Measurements from ENCODE around the gene ACBD4.

ACBD4 gene

GRCh38 chr17:45156242-45156641 lies 20.8 kb downstream of the ACBD4 start:
- TF ChIP-seq EZH2phosphoT487 (IDR thresholded peaks at IDR 0.05; ENCODE audit: borderline replicate concordance) (no peak), CTCF (conservative IDR thresholded peaks at IDR 0.05; ENCODE audit: low read length) (no peak)
- Histone ChIP-seq H3K9me3 (ENCODE audit: insufficient read depth, low read depth, low read length) (no peaks in the 10 kb centered on the region), H3K36me3 (ENCODE audit: insufficient read depth, low read length) (no peaks in the 10 kb centered on the region), H3K4me2 (ENCODE audit: low read depth, low read length, poor library complexity, severe bottlenecking) (no peak overlapping the region), H3K79me2 (ENCODE audit: insufficient read depth, low read length) (peaks cover 33% of the 10 kb centered on the region), H3K4me1 (ENCODE audit: insufficient read depth, low read length, poor library complexity, severe bottlenecking) (peaks cover 21% of the 10 kb centered on the region), H4K20me1 (ENCODE audit: insufficient read depth, low read length, poor library complexity, severe bottlenecking) (peaks cover 11% of the 10 kb centered on the region), H3K4me3 (ENCODE audit: low read length, poor library complexity, severe bottlenecking) (no peak overlapping the region), H3K9ac (ENCODE audit: low read depth, low read length, poor library complexity, severe bottlenecking) (no peak overlapping the region), H3K27me3 (ENCODE audit: insufficient read depth, low read length, poor library complexity, severe bottlenecking) (peaks cover 4% of the 10 kb centered on the region), H2AFZ (ENCODE audit: low read length) (no peak overlapping the region), H3F3A (ENCODE audit: low read depth) (peaks cover 5% of the 10 kb centered on the region), H3K9me2 (replicated peaks; ENCODE audit: low read depth, low read length) (no peaks in the 10 kb centered on the region)

- H3K4me2 ChIP-seq (ENCODE audit: low read depth, low read length, poor library complexity, severe bottlenecking): peak overlapping the region; percentile 89
- H3F3A ChIP-seq (ENCODE audit: low read depth): no peaks in the 10 kb centered on the region
- no peaks in the 10 kb centered on the region for H3K36me3 ChIP-seq (ENCODE audit: insufficient read depth, low read length)
- no peaks in the 10 kb centered on the region for H3K9me3 ChIP-seq (ENCODE audit: insufficient read depth, low read depth, low read length)
- peak overlapping the region; percentile 77 for H3K4me3 ChIP-seq (ENCODE audit: low read length, poor library complexity, severe bottlenecking)
- peaks cover 4% of the 10 kb centered on the region for H3K27me3 ChIP-seq (ENCODE audit: insufficient read depth, low read length, poor library complexity, severe bottlenecking)
- H3K4me1 ChIP-seq (ENCODE audit: insufficient read depth, low read length, poor library complexity, severe bottlenecking): peaks cover 34% of the 10 kb centered on the region
- peak overlapping the region; percentile 41; the same call in 1 of the 2 replicates for H2AFZ ChIP-seq (ENCODE audit: low read length)
- no peaks in the 10 kb centered on the region for H3K9me2 ChIP-seq (replicated peaks; ENCODE audit: low read depth, low read length)
- peaks cover 4% of the 10 kb centered on the region for H4K20me1 ChIP-seq (ENCODE audit: insufficient read depth, low read length, poor library complexity, severe bottlenecking)
- TF ChIP-seq CTCF (conservative IDR thresholded peaks at IDR 0.05; ENCODE audit: low read length) (peak; percentile 29), EZH2phosphoT487 (IDR thresholded peaks at IDR 0.05; ENCODE audit: borderline replicate concordance) (no peak)
- H3K79me2 ChIP-seq (ENCODE audit: insufficient read depth, low read length): peaks cover 35% of the 10 kb centered on the region
- peak overlapping the region; percentile 97 for H3K9ac ChIP-seq (ENCODE audit: low read depth, low read length, poor library complexity, severe bottlenecking)
Observed at GRCh38 chr17:45160447-45161287, 25.2 kb downstream of the ACBD4 start.

GRCh38 chr17:45161288-45162024 lies 26.0 kb downstream of the ACBD4 start, which contains the start of gene HEXIM2:
TSS of gene HEXIM2 (plus strand) at chr17:45161875. CDS start at chr17:45162794, 919 bp downstream.
- Histone ChIP-seq H2AFZ (ENCODE audit: low read length) (peak within 1 kb of the TSS; percentile 41), H3K4me1 (ENCODE audit: insufficient read depth, low read length, poor library complexity, severe bottlenecking) (peaks cover 34% of the 10 kb centered on the region), H3K9me3 (ENCODE audit: insufficient read depth, low read depth, low read length) (no peaks in the 10 kb centered on the region), H3K9me2 (replicated peaks; ENCODE audit: low read depth, low read length) (no peaks in the 10 kb centered on the region), H3K4me2 (ENCODE audit: low read depth, low read length, poor library complexity, severe bottlenecking) (peak within 1 kb of the TSS; percentile 89), H3K9ac (ENCODE audit: low read depth, low read length, poor library complexity, severe bottlenecking) (peak within 1 kb of the TSS; percentile 97), H3K79me2 (ENCODE audit: insufficient read depth, low read length) (peaks cover 35% of the 10 kb centered on the region), H3K4me3 (ENCODE audit: low read length, poor library complexity, severe bottlenecking) (peak within 1 kb of the TSS; percentile 77), H3K36me3 (ENCODE audit: insufficient read depth, low read length) (no peaks in the 10 kb centered on the region), H3F3A (ENCODE audit: low read depth) (no peaks in the 10 kb centered on the region), H3K27me3 (ENCODE audit: insufficient read depth, low read length, poor library complexity, severe bottlenecking) (peaks cover 4% of the 10 kb centered on the region), H4K20me1 (ENCODE audit: insufficient read depth, low read length, poor library complexity, severe bottlenecking) (peaks cover 4% of the 10 kb centered on the region)
- TF ChIP-seq EZH2phosphoT487 (IDR thresholded peaks at IDR 0.05; ENCODE audit: borderline replicate concordance) (no peak), CTCF (conservative IDR thresholded peaks at IDR 0.05; ENCODE audit: low read length) (no peak)

All from Loucy (cell line).